B cell (primary cell): ENCODE data around the gene CTNNA2.

Experiments used
- EZH2 ChIP-seq: IDR thresholded peaks from 2 replicates; pipeline ENCODE4 v1.6.1; 2012; ENCODE audit warnings: borderline replicate concordance, low read depth, mild to moderate bottlenecking, moderate library complexity, low read length; ENCODE audit not compliant: insufficient read depth, poor library complexity, severe bottlenecking
- TF ChIP-seq, protein P1 (sequence below): fragments of 200-600 bp; IDR thresholded peaks from one replicate; pipeline ENCODE4 v1.8.0; 2022; ENCODE audit warnings: antibody characterized with exemption, mild to moderate bottlenecking

DNA sequence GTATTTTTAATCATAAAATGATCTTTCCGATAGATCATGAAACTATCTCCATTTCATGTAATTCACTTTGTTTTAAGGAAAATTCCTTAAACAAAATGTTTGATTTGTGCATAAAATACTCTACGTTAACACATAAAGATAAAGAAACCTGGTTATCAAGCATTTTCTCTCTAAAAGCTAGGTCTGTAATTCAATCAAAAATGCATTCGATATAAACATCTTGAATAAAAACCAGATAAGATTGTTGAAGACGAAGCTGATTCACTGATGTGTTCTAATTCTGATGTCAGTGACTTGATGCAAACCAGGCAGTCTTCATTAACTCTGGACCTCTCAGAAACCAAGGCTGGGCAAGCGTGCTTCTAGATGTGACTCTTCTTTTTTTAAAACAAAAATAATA, 245.2 kb downstream of the CTNNA2 start:
- TF ChIP-seq, protein P1, sequence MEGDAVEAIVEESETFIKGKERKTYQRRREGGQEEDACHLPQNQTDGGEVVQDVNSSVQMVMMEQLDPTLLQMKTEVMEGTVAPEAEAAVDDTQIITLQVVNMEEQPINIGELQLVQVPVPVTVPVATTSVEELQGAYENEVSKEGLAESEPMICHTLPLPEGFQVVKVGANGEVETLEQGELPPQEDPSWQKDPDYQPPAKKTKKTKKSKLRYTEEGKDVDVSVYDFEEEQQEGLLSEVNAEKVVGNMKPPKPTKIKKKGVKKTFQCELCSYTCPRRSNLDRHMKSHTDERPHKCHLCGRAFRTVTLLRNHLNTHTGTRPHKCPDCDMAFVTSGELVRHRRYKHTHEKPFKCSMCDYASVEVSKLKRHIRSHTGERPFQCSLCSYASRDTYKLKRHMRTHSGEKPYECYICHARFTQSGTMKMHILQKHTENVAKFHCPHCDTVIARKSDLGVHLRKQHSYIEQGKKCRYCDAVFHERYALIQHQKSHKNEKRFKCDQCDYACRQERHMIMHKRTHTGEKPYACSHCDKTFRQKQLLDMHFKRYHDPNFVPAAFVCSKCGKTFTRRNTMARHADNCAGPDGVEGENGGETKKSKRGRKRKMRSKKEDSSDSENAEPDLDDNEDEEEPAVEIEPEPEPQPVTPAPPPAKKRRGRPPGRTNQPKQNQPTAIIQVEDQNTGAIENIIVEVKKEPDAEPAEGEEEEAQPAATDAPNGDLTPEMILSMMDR, result no peak
- no peak for TF ChIP-seq EZH2
